Caco-2 (cell line): ENCODE data around the gene PRCP. TPM values are rescaled to one million over a fixed set of nuclear protein-coding genes. Genes with fewer than 3 reads are reported as not detected.
"Not testable (repeated sequence)": the region's sequence is repeated elsewhere in the genome, so short reads cannot be mapped to it uniquely, and the experiment has no call there.

Experiments used
- BruUV-seq: library from RNA; stranded (reverse); fragments of 400-500 nt; replicated peaks from 2 replicates; lab custom pipeline; 2021; lab: Mats Ljungman, UMichigan
- CTCF ChIA-PET: fragments of 300-600 bp; sonication (Branson Sonifier 250); formaldehyde crosslinking; loops from one replicate; lab custom pipeline; 2022; ENCODE audit warnings: antibody characterized with exemption; lab: Charles Lee
- POLR2A ChIA-PET: fragments of 300-600 bp; sonication (Branson Sonifier 250); formaldehyde crosslinking; loops from one replicate; lab custom pipeline; 2022; ENCODE audit warnings: antibody characterized with exemption; lab: Charles Lee
- DNase-seq, 2 experiments: peaks; one replicate each; pipeline versions ENCODE4 v3.0.0 to v3.0.0-alpha.2; 2020 to 2022
- H3K27me3 ChIP-seq: replicated peaks from 2 replicates; pipeline ENCODE4 v1.6.0; 2011; ENCODE audit warnings: low read length; ENCODE audit not compliant: control insufficient read depth, insufficient read depth
- H3K36me3 ChIP-seq: 2 replicates; pipeline ENCODE4 v1.5.1; 2011; ENCODE audit warnings: low read length; ENCODE audit not compliant: control insufficient read depth, insufficient read depth
- H3K4me1 ChIP-seq: fragments of 250-450 bp; sonication (Bioruptor Pico); 2 replicates; pipeline ENCODE4 v1.5.1; 2020; ENCODE audit warnings: mild to moderate bottlenecking
- H3K4me3 ChIP-seq: 2 replicates; pipeline ENCODE4 v1.5.1; 2011; ENCODE audit warnings: low read depth, mild to moderate bottlenecking, control low read depth, low read length
- H3K9me3 ChIP-seq: fragments of 250-450 bp; sonication (Bioruptor Pico); 2 replicates; pipeline ENCODE4 v1.5.1; 2020; ENCODE audit warnings: mild to moderate bottlenecking, moderate library complexity
- H3K27ac Mint-ChIP-seq: one replicate; pipeline ENCODE4 v1.8.0; 2022; ENCODE audit warnings: mixed read lengths; ENCODE audit not compliant: unreplicated experiment
- H3K27me3 Mint-ChIP-seq: one replicate; pipeline ENCODE4 v1.8.0; 2022; ENCODE audit warnings: mixed read lengths; ENCODE audit not compliant: insufficient read depth, unreplicated experiment
- H3K36me3 Mint-ChIP-seq: one replicate; pipeline ENCODE4 v1.8.0; 2022; ENCODE audit warnings: mild to moderate bottlenecking, mixed read lengths; ENCODE audit not compliant: insufficient read depth, unreplicated experiment
- H3K4me1 Mint-ChIP-seq: one replicate; pipeline ENCODE4 v1.8.0; 2022; ENCODE audit warnings: low read depth, mixed read lengths; ENCODE audit not compliant: unreplicated experiment
- H3K4me3 Mint-ChIP-seq: one replicate; pipeline ENCODE4 v1.8.0; 2022; ENCODE audit warnings: mild to moderate bottlenecking, moderate library complexity, mixed read lengths; ENCODE audit not compliant: unreplicated experiment
- H3K9me3 Mint-ChIP-seq: one replicate; pipeline ENCODE4 v1.8.0; 2022; ENCODE audit warnings: mixed read lengths; ENCODE audit not compliant: unreplicated experiment
- intact Hi-C: fragments of 100-400 bp; cut with micrococcal nuclease; formaldehyde crosslinking; loops from one replicate; pipeline ENCODE4 v1.10.0; 2022; ENCODE audit not compliant: unreplicated experiment
- total RNA-seq: library from RNA; stranded (reverse); gene quantifications from 2 replicates; pipeline ENCODE4 v1.2.3, GENCODE V29; 2022
- TF ChIP-seq, protein P1 (sequence below), 2 experiments: fragments of 200-600 bp in 1 of 2; IDR thresholded peaks; 1 replicate in 1 of 2; 2 replicates in 1 of 2; pipeline versions ENCODE4 v1.5.1 to v1.8.0; 2011 to 2022; ENCODE audit warnings: antibody characterized with exemption in 1 of 2, control low read depth in 1 of 2, inconsistent platforms in 1 of 2, low read depth in 1 of 2, low read length in 1 of 2, mild to moderate bottlenecking in 1 of 2, moderate library complexity in 1 of 2; ENCODE audit not compliant: insufficient read depth in 1 of 2, severe bottlenecking in 1 of 2, unreplicated experiment in 1 of 2

Gene PRCP
- total RNA-seq, 1 experiment from 2014 or later: 107 TPM

DNA sequence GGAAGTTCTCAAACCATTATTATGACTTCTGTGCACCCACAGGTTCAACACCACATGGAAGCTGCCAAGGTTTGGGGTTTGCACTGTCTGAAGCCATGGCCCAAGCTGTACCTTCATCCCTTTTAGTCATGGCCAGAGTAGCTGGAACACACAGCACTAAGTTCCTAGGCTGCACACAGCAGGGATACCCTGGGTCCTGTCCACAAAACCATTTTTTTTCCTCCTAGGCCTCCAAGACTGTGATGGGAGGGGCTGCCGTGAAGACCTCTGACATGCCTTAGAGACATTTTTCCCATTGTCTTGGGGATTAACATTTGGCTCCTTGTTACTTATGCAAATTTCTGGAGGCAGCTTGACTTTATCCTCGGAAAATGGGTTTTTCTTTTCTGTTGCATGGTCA, 44.0 kb upstream of the PRCP start:
- Mint-ChIP-seq H3K4me3 (no peak overlapping the region), H3K27ac (no peak overlapping the region), H3K36me3 (no peaks in the 10 kb centered on the region), H3K27me3 (peaks cover 4% of the 10 kb centered on the region), H3K9me3 (peaks cover 23% of the 10 kb centered on the region), H3K4me1 (no peaks in the 10 kb centered on the region)
- DNase-seq: no peak
- intact Hi-C loops: no loop called here
- Histone ChIP-seq H3K4me1 (peaks cover 13% of the 10 kb centered on the region), H3K4me3 (no peak overlapping the region), H3K36me3 (no peaks in the 10 kb centered on the region), H3K27me3 (no peaks in the 10 kb centered on the region), H3K9me3 (peaks cover 3% of the 10 kb centered on the region; the same call in 1 of the 2 replicates)
- BruUV-seq: no TSS peak
- TF ChIP-seq, protein P1, sequence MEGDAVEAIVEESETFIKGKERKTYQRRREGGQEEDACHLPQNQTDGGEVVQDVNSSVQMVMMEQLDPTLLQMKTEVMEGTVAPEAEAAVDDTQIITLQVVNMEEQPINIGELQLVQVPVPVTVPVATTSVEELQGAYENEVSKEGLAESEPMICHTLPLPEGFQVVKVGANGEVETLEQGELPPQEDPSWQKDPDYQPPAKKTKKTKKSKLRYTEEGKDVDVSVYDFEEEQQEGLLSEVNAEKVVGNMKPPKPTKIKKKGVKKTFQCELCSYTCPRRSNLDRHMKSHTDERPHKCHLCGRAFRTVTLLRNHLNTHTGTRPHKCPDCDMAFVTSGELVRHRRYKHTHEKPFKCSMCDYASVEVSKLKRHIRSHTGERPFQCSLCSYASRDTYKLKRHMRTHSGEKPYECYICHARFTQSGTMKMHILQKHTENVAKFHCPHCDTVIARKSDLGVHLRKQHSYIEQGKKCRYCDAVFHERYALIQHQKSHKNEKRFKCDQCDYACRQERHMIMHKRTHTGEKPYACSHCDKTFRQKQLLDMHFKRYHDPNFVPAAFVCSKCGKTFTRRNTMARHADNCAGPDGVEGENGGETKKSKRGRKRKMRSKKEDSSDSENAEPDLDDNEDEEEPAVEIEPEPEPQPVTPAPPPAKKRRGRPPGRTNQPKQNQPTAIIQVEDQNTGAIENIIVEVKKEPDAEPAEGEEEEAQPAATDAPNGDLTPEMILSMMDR (IDR thresholded peaks at IDR 0.05; ENCODE audit: insufficient read depth in 1 of 2, low read depth in 1 of 2, low read length in 1 of 2, severe bottlenecking in 1 of 2, unreplicated experiment in 1 of 2): no peak
- ChIA-PET CTCF (no interaction called here), POLR2A (no interaction called here)

DNA sequence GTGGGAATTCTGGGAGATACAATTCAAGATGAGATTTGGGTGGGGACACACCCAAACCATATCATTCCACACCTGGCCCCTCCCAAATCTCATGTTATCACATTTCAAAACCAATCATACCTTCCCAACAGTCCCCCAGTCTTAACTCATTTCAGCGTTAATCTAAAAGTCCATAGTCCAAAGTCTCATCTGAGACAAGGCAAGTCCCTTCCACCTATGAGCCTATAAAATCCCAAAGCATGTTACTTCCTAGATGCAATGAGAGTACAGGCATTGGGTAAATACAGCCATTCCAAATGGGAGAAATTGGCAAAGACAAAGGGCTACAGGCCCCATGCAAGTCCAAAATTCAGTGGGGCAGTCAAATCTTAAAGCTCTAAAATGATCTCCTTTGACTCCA, 43.2 kb upstream of the PRCP start:
- CTCF ChIA-PET: interaction anchor here (1.2 kb wide), 1 partner anchor 16 kb away, joined by 3 read pairs; no protein-coding TSS in a partner anchor
- H3K36me3 ChIP-seq, POLR2A ChIA-PET, H3K4me1 Mint-ChIP-seq, H3K4me3 Mint-ChIP-seq, H3K27me3 ChIP-seq, H3K27me3 Mint-ChIP-seq, H3K27ac Mint-ChIP-seq, H3K4me3 ChIP-seq, BruUV-seq, H3K9me3 ChIP-seq, H3K36me3 Mint-ChIP-seq, intact Hi-C loops: not testable (repeated sequence)
- H3K4me1 ChIP-seq: peaks cover 13% of the 10 kb centered on the region
- H3K9me3 Mint-ChIP-seq: peaks cover 23% of the 10 kb centered on the region
- peak in 1 of 2 experiments; percentile 14 for DNase-seq

DNA sequence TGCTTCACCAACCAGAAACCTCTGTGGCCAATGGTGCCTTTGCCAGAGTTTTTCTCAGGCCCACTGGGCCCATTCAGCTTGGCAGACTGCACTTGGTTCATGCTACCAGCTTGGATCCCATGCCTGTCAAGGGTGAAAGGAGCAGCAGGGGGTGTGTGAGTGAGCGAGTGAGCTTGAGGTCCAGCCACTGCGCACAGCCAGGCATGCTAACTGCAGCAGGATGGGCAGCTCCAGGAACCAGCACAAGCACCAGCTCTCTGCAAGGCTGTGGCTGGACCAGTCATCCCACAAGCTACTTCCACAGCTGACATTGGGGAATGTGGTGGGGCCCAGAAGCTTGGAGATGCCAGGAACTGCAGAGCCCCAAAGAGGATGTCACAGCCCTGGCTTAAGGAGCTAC, 42.1 kb upstream of the PRCP start:
- Mint-ChIP-seq H3K4me1 (no peaks in the 10 kb centered on the region), H3K4me3 (no peak overlapping the region), H3K36me3 (no peaks in the 10 kb centered on the region), H3K9me3 (peaks cover 23% of the 10 kb centered on the region), H3K27ac (no peak overlapping the region), H3K27me3 (no peaks in the 10 kb centered on the region)
- Histone ChIP-seq H3K36me3 (no peaks in the 10 kb centered on the region), H3K4me3 (no peak overlapping the region), H3K4me1 (peaks cover 13% of the 10 kb centered on the region), H3K9me3 (peaks cover 3% of the 10 kb centered on the region; the same call in 1 of the 2 replicates), H3K27me3 (no peaks in the 10 kb centered on the region)
- BruUV-seq: no TSS peak
- ChIA-PET POLR2A (interaction anchor here (0.5 kb wide), 1 partner anchor 10 kb away, joined by 3 read pairs; no protein-coding TSS in a partner anchor), CTCF (no interaction called here)
- intact Hi-C loops: no loop called here
- no peak for DNase-seq
- TF ChIP-seq, protein P1 (IDR thresholded peaks at IDR 0.05; ENCODE audit: insufficient read depth in 1 of 2, low read depth in 1 of 2, low read length in 1 of 2, severe bottlenecking in 1 of 2, unreplicated experiment in 1 of 2): no peak
